GM21381 (cell line): ENCODE data around the gene SOX6.

Source experiments
- ATAC-seq: cut with Tn5 transposase; IDR thresholded peaks from one replicate; pipeline ENCODE4 v1.9.1; 2021; ENCODE audit warnings: mild to moderate bottlenecking, moderate library complexity; ENCODE audit not compliant: unreplicated experiment

SOX6 gene

DNA sequence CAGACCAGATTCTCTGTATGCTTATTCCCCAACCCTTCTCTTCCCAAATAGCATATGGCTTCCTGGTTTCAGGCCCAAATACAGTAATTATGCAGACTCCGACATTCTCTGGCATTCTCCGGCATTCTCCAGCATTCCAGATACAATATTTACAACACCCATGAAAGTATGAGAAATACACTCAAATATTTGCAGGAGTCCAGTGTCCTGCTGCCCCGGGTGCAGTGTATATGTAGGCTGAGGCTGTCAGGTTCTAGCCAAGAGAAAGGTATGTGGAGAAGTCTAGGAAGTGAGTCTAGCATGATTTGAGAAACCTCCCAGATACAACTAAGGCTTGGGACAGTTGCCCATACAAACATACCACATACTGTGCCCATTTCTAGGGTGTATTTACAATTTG is 160.7 kb downstream of the SOX6 start:
- no peak for ATAC-seq

DNA sequence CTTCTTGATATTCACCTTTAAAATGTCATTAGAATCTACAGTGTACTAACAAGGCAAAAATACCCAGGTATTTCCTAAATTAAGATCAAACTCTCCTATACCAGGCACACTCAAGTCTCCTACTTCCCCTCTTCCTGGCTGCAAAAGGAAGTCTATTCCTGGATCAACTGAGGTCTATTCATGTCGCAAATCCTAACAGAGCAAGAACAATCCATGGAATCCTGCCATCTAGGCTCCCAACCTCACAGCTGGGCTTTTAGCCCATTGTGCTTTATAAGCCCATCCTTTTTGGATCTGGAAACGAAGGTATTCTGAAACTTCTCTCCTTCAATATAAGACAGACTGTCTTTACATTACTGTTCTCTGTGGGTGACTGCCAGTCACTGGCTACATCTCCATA is 161.8 kb downstream of the SOX6 start:
- ATAC-seq, result no peak

DNA sequence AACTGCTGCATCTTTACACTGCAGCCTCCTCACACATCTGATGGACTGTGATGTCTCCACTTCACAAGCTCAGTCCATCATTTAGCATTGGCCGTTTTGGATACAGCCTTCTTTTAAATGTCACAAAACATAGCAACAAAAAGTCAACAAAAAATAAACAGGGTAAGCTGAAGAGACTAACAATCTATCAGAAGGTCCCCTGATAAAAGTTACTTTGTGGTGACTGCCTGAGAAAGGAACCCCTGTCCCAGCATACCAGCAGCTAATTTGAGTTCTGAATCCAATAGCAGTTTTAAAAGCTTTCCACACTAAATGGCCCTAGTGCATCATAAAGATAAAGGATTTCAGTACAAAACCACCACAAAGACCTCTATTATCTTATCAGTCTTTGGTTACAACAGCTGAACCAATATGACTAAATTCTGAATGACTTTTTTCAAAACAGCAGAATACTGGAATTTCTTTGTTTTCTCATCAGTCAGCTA is 162.4 kb downstream of the SOX6 start:
- ATAC-seq, result no peak

DNA sequence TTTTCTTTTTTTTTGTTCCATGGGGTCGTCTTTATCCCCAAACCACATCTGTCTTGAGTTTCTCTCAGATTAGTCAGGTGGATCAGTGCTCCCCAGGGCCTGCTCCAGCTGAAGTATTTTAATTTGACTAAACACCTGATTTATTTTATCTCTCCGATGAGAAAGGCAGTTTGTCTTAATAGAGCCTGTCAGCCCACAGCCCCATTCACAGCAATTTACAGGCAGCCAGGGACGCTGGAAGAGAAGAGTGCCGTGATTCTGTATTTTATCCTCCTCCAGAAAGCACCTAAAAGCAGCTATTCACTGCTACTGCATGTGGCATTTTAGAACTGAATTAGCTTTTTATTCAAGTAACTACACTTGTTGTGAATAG is 164.5 kb downstream of the SOX6 start:
- ATAC-seq, result no peak

DNA sequence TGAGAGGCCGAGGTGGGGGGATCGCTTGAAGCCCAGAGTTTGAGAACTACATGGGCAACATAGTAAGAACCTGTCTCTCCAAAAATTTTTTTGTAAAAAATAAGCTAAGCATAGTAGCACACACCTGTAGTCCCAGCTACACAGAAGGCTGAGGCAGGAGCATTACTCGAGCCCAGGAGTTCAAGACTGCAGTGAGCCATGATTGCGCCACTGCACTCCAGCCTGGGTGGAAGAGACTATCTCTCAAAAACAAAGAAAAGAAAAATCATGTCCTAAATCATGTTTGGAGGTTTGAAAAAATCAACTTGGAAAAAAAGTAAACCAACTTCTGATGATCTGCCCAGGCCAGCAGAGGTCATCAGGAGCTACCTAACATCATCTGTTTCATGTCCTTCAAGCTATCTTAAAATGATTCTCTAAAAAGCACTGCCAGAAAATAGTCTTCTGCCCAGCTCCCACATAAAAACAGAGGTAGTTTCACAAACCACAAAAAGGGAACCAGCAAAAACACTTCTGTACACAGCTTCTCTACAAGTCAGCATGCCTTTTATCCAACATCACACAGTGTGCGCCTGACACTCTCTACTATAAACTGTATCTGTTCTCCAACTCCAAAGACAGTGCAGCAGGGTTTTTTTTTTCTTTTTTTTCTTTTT is 165.0 kb downstream of the SOX6 start:
- ATAC-seq, result no peak

DNA sequence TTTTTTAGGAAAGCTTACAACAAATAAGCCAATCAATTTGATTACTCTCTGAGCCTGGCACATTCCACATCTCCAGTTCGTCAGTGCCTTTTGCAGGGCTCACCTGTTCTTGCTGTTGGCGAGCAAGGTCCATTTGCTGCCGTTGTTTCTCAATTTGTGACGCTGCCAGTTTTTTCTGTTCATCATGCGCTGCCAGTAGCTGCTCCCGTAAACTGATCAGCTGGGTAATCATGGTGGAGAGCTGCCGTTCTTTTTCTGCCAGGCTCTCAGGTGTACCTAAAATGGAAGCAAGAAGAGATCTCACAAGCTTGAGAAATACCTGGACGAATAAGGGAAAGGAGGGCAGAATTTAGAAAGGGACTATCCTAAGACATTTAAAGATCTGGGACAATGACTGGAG is 169.7 kb downstream of the SOX6 start:
- ATAC-seq, result no peak

DNA sequence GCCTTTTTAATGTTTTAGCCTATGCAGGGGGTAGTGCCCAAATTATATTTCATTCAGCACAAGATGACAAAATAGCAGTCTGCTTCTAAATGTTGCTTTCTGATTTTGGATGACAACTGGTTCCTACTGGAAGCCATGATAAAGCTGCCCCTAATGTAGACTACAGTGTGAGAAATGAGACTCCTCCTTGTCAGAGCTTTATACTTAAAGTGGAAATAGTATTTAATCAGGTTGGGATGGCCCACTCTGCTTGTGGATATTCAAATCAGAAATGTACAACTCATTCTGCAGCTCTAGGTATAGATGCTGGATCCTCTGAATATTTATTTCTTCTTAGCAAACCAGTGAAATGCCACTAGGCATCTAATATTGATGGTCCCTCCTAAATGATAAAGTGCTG is 171.3 kb downstream of the SOX6 start:
- no peak for ATAC-seq

DNA sequence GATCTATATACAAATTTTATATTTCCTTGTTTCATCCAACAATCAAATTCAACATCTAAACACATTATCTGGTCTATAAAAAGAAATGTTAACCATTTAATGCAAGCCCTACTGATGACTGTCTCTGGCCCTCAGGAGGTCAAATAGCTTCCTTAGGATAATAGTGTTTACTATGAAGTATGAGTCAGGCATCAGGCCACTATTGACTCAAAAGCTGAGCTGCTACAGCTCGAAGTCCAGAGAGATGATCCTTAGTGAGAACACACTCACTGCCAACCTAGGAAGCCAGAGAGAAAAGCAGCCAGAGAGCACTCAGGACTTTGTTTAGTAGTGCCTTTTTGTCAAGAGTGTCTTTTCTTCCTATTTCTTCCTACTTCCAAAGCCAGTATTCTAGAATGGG is 171.8 kb downstream of the SOX6 start:
- no peak for ATAC-seq

DNA sequence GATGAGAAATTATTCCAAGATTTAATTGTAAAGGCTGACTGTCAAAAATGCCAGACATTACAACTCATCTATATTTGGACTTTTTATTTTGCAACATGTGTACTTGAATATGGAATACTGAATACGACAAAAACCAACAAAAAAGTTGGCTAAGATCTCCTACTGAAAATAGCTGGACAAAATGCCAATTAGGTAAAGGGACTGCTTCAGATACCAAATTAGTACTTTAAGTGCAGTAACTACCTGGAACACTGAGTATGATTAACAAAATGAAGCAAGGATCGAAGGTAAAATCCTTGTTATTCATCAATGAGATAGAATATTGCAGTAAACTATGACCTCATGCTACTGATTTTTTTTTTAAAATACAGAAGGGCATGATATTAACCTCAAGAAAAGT is 173.8 kb downstream of the SOX6 start:
- no peak for ATAC-seq

DNA sequence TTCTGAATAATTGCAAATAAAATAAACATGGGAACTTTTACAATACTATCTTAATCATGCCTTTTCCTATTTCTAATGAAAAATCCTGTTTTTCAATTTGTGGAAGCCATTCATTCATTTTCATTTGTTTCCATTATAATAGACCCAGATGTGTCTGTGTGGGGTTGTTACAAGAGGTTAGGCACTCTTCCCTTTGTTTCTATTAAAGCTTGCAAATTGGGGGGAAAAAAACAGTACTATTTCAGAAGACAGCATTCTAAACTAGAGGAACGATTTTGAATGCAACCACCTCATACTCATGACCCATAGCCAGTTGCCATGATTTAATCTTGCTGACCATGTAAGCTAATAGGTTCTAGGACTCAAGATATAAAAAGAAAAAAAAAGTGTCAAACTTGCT is 175.5 kb downstream of the SOX6 start:
- ATAC-seq, result no peak

DNA sequence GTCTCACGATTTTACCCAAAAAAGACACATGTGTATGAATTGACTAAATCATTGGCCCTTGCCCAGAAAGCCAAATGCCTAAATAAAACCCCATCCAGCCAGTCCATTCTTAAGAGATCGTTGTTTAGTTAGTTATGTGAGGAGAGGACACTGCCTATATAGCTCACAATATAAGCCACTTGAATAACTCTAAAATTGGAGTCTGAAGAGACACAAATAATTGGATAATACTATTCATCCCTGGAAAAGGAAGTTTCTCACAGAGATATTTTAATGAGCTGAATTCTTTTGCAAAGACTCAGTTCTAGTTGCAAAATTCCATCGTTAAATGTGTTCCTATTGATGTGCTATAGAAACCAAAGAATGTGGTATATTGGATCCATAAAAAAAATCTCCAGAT is 176.7 kb downstream of the SOX6 start:
- no peak for ATAC-seq

DNA sequence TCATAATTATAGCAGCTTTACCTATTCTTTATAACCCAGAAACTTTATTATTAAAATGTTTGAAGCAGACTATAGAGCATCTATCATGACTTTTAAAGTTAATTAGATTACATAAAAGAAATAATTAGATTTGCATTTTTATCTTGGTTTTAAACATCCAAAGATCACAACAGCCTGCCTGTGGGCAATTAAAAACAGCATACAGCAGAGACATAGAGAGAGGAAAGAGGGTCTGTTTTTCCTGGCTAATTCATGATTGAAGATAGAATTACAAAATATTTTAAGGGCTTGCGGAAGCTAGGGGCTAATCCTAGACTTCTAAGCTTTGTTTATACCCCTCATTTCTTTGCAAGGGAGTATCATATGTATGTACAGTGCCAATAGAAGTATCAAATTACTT is 178.1 kb downstream of the SOX6 start:
- no peak for ATAC-seq

DNA sequence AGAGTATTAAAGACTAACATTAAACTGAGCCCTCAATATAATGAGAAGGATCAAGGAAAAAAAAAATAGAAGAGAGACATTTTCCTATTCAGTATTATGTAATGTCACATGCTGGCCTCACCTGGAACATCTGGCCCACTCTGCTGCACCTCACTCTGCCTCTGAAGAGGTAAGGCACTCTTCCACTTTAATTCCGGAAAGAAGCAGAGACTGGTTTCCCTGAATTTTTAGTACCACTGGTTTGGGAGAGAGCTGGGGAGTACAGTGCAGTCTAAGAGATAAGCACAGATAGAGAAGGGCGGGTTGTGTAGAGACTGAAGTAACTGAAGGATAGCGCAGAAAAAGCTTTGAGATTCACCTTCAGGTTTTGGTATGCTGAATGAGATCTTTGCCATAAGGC is 178.7 kb downstream of the SOX6 start:
- no peak for ATAC-seq

DNA sequence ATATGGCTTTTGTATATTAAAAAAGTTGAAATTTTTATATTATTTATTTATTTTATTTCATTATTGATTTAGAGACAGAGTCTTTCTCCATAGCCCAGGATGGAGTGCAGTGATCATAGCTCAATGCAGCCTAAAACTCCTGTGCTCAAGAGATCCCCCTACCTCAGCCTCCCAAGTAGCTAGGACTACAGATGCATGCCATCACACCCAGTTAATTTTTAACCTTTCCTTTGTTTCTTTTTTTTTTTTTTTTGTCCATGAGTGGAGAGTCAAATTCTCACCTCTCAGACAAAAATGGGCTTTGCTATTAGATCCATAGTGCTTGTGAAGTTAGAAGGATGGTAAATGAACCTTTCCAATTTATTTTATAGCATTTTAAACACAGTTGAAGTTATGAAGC is 182.5 kb downstream of the SOX6 start:
- no peak for ATAC-seq

DNA sequence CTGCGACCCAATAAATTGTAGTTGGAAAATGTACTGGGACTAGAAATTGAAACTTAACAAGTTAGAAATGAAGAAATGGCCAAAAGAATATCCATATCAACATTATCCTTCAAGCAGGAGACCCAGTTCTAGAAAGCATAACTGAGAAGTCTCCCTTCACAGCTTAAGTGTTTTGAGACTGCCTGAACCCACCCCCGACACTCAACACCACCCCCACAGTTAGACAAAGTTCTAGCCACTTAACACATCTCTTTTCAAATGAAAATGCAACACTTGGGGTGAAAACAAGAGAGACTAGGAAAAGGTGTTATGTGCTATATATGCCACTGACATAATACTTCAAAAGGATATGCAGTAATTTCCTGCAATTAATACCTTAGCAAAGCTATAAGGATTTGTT is 184.5 kb downstream of the SOX6 start:
- no peak for ATAC-seq

DNA sequence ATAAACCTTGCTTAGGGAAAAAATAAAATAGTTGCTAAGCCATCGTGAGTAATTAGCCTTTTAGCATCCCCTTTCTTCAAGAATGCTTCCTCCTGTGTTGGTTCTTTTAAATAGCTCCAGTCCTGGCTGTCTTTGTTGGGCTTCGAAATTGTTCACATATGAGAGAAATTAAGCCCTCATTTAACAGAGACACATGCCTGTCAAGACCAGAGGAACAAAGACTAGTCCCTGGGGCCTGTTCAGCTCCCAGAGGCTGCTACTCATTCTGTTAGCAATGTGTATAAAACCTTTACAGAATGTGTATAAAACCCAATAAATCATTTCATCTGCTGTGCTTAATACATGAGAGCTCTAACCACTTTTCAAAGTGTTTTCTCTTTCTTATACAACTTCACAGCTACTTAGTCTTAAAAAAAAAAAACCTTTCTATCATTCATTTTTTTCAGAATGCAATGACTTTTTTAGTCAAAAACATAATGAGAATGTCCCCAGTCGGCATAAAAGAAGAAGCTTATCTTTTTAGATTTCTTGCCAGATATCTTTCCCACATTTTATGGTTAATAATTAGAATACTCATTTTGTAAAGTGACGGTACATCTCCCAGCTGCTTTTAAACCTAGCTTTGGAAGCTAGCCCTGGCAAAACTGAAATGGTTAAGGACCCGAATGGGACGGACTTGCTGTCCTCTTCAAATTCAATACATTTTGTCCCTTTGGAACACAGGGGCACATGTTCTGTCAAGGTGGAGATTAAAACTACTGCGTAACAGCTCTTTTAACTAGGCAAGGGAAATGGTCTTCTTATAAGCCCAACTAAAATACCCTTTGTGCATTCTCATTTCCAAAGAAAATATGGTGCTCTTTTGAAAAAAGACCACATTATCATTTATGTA is 186.1 kb downstream of the SOX6 start:
- ATAC-seq, result no peak

DNA sequence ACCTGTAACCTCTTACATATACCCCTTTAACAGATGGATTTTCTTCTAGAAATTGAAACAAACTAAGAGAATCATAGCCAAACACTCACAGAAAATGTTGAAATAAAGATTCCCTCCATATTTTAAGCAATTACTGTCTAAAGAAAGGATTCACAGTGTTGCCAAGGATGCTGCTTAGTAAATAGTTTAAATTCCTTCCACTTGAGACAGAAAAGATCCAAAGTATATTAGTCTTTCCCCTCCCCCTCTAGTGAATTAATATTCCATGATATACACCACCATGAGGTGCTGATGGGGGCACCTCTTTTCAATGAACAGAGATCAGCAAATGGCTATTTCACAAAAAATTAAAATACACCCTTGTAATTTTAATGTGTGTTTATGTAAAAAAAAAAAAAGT is 186.8 kb downstream of the SOX6 start:
- ATAC-seq, result no peak

DNA sequence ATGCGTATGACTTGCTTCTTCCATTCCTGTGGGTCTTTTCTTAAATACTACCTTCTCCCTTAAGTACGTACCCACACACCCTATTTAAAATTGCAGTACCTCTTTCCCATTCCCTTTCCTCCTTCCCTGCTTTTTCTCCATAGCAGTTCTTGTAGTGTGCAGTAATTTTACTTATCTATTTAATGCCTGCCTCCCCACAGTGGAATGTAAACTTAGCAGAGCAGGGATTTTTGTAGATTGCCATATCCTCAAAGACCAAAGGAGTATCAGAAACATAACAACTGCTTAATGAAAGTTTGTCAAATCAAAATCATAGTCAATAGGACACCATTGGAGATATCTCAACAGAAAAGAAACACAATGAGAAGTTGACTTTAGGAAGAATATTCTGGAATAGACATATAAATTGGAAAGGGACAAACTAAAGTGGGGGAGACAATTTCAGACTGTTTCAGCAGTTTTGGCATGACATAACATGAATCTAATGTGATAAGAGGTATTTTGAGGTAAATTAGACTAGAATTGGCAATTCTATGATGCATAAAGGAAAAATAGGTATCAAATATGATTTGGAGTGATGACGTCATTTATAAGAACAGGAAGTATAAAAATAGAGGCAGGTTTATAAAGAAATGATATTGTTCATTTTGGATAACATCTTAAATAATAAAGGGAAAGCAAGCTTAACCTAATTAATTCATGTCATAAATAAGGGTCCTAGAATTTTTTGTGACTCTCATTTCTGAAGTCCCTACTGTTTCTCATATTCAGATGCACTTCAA is 188.4 kb downstream of the SOX6 start:
- no peak for ATAC-seq

DNA sequence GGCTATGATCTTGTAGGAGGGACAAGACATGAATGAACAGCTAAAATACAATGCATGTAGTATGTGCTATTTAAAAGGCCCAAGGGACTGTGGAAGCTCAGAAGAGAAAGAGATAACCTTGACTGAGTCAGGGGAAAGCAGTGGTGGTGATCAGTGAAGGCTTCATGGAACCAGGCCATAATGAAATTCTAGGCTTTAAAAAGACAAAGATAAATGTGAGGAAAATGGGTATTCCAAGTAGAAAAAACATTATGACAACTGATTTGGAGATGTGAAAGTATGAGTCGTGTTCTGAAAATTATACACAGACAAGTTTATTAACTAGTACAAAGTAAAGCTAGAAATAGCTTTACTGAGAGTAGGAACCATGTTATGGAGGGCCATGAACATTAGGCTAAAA is 189.8 kb downstream of the SOX6 start:
- no peak for ATAC-seq

DNA sequence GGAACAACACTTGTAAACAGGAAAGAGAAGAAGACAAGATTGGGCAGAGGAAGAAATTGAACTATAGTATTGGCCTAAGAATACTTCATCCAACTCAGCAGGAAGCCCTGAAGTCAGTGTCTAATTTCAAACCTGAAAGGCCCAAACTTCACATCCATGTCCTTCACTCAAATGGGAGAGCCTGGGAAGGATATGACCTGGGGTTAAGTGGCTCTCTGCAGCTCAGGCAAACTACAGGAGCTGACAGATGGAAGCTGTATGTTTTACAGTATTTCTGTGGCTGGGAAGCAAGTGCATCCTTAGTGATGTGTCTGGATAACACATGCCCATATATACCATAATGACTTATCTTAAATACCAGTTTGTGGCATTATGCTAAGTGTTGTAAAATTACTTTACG is 196.2 kb downstream of the SOX6 start:
- no peak for ATAC-seq

DNA sequence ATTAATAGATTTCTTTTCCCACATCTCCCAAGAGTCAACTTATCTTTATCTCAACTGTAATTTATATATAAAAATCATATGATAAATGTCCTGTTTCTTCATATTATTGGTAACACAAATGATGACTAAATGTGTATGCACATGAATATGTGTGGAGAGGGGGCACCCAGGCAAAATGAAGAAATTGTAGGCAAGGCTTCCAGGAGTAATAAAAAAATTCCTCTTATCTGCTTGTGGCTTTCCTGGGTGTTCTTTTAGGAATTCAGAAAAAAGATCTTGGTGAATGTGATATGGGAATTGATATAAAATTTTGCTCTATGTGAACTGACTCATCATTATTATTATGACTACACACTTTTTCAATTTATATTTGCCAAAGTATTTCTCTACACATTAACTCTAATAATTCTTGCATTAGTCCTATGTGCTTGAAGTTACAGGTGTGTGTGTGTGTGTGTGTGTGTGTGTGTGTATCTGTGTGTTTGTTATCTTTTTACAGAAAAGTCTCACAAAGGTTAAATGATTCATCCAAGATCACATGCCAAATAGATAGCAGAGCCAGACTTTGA is 197.8 kb downstream of the SOX6 start:
- no peak for ATAC-seq
